C4-2B (cell line): ENCODE measurements around the gene HMGCLL1.

ENCODE experiments used
- H3K27ac ChIP-seq: fragments of 450-650 bp; 2 replicates; pipeline ENCODE4 v1.5.1; 2017
- ZFX ChIP-seq: fragments of 450-650 bp; IDR thresholded peaks from 2 replicates; pipeline ENCODE4 v1.6.1; 2017
- TF ChIP-seq, protein P1 (sequence below): fragments of 450-650 bp; conservative IDR thresholded peaks from 2 replicates; pipeline ENCODE4 v1.5.1; 2017; ENCODE audit warnings: mild to moderate bottlenecking

HMGCLL1 gene

DNA sequence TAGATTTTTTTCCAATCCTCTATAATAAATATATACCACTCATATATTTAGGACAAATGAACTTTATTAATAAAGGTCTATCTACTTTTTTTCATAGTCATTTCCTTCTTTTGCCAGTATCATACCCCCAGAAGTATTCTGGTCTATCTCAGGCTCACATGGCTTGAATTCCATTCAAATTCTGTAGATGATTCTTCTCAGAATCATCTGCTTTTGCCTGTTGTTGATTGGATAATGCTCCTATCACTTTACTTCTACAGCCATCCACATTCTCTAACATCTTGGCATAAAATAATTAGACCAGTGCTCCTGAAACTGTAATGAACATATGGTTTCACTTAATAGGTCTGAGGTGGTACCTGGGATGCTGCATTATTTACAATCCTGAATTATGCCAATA is 130.5 kb downstream of the HMGCLL1 start:
- TF ChIP-seq ZFX: no peak
- TF ChIP-seq, protein P1, sequence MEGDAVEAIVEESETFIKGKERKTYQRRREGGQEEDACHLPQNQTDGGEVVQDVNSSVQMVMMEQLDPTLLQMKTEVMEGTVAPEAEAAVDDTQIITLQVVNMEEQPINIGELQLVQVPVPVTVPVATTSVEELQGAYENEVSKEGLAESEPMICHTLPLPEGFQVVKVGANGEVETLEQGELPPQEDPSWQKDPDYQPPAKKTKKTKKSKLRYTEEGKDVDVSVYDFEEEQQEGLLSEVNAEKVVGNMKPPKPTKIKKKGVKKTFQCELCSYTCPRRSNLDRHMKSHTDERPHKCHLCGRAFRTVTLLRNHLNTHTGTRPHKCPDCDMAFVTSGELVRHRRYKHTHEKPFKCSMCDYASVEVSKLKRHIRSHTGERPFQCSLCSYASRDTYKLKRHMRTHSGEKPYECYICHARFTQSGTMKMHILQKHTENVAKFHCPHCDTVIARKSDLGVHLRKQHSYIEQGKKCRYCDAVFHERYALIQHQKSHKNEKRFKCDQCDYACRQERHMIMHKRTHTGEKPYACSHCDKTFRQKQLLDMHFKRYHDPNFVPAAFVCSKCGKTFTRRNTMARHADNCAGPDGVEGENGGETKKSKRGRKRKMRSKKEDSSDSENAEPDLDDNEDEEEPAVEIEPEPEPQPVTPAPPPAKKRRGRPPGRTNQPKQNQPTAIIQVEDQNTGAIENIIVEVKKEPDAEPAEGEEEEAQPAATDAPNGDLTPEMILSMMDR: no peak

DNA sequence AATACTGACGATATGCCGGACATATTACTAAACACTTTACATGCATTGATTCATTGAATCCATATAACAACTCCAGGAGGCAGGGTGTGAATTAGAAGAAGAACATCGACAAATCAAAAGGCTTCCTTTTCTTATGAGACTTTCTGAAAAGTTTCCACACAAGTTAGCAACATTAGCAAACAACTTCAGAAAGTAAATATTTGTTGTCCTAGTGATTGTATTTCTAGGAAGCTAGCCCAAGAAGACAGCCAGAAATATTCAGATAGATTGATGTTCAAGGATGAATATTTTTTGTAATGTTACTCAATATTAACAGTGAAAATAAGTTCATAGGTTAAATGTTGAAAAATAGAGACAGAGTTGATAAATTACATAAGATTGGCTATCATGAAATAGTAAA is 131.1 kb downstream of the HMGCLL1 start:
- H3K27ac ChIP-seq: no peak overlapping the region
- no peak for TF ChIP-seq ZFX
- TF ChIP-seq, protein P1: no peak

More for the DNA sequence above, 130.5 kb downstream of the HMGCLL1 start:
- H3K27ac ChIP-seq: no peak overlapping the region

DNA sequence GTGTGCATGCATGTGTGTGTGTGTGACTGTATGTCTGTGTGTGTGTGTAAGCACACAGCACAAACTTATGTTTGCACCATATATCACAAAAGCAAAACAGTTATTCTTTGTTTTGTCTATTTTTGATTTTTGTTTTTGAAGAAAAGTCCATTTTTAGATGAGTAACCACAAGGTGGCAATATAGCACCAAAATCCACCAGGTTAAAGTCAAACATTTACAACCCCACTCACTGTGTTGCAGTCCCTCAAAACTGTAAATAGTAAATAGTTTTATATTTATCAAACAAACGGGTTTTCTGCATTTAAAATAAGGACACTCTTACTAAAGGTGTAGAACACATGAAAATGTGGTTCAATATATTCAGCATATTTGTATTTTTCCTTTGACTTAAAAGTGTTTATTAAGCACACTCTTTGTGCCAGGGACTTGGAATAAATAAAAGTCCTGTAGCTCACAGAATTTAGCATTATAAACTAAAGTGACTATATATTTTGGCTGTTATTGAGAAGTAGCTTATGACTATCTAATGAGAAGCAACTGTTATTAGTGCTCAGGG is 133.3 kb downstream of the HMGCLL1 start:
- no peak for TF ChIP-seq ZFX
- TF ChIP-seq, protein P1: peak; percentile 79
- H3K27ac ChIP-seq: no peak overlapping the region

DNA sequence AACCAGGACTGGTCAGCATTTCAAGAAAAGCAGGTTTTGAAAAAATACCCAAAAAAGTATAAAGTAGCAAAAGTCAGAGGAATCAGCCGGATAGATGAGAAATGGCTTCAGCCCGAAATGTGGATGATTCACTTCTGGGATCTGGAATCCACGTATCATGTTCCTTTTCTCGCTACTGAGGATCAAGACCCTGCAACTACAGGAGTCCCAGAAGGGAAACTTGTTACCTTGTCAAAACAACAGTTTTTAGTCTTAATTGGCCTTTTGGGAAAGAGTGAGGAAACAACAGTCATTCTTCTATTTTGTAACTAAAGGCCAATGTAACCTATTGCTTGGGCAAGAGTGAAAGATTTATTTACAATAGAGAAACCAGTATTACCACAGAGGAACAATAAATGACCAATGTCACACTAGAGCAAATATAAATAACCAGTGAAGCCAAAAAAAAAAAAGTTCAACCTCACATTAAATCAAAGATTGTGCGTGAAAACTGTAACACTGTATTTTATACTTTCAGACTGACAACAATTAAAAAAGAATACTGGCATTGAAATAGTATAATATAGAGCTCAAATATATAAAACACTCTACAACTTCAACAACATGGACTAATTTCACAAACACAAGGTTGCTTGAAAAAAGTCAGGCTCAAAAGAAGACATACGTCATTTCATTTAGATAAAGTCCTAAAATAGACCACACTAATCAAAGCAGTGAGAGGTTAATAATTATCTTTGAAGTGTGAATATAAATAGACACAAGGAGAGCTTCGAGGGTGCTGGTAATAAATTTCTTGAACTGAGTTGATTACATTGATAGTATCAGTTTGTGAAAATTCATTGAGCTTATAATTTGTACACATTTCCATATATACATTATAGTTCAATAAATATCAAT is 135.5 kb downstream of the HMGCLL1 start:
- no peak overlapping the region for H3K27ac ChIP-seq
- TF ChIP-seq, protein P1: no peak
- no peak for TF ChIP-seq ZFX

DNA sequence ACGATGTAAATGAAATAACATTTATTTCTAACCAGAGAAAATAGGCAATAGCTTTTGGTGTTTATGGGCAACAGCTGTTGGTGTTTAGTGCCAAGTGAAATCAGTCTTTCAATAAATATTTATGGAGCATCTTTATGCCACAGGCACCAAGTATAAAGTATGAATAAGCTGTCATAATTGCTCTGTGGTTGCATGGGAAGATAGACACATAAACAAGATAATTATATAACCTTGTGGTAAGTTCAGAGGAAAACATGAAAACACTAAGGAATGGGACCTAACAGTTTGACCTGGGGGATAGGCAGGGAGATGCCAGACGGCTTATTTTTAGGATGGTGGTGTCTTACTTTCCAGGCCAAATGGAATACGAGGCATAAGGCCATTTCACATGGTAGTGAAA is 140.8 kb downstream of the HMGCLL1 start:
- no peak overlapping the region for H3K27ac ChIP-seq
- TF ChIP-seq, protein P1: no peak
- TF ChIP-seq ZFX: no peak

DNA sequence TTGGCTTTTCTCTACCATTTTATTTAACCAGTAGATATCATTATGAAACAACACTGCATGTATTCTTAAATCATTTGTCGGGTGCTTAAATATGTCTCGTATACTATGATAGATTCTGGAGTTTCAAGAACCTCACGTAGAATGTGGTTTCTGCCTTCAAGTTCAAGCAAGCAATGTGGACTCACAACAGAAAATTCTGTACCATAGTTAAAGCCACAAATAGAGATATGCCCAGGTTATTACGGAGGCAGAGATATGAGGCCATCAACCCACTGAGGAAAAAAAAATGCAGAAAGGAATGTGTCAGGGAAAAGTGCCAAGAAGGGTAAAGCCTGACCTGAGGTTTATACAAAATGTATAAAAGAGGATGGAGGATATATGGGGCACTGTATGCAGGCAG is 141.9 kb downstream of the HMGCLL1 start:
- no peak for TF ChIP-seq ZFX
- TF ChIP-seq, protein P1: no peak
- no peak overlapping the region for H3K27ac ChIP-seq

DNA sequence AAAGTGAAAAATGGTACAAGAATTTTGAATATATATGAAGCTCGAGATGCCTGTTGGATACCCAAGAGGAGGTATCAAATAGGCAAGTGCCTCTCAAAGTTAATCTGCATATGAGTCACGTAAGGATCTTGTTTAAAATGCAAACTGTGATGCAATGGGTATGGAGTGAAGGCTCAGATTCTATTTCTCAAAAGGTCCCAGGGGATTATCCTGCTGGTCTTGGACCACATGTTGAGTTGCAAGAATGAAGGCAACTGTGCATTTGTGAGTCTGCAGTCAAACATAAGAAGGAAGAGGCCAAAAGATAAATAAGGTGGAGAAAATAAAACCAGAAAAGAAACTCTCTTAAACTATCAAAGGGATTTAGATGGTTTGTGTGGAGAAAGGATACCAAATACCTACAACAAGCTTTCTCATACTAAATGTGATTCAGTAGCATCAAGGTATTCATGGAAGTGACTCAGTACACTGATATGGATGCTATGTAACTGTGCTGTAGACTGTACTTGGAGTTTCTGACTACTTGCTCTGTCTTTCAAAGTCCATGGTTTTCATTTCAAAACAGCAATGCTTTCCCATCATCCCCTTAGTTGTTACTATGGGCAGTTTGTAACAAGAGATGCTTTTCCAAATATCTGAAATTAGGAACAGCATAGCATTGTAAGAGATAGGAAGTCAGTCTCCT is 145.4 kb downstream of the HMGCLL1 start:
- TF ChIP-seq, protein P1: no peak
- no peak for TF ChIP-seq ZFX
- H3K27ac ChIP-seq: no peak overlapping the region
